Thoracic aorta (tissue), 2 donors: ENCODE results near the gene PAPOLG. TPM values are rescaled to one million over a fixed set of nuclear protein-coding genes. Genes with fewer than 3 reads are reported as not detected.

Experiments
- ATAC-seq: fragments of 150-250 bp; one replicate; pipeline ENCODE4 v1.8.0; 2017; ENCODE audit warnings: low read depth; ENCODE audit not compliant: insufficient number of reproducible peaks, low FRiP score
- DNase-seq: peaks from one replicate; pipeline ENCODE4 v3.0.0-alpha.2; 2020; ENCODE audit warnings: low spot score
- H3K27ac ChIP-seq, 2 donors: fragments of 200-600 bp; sonication (generic); 1 replicate in 1 of 2; 2 replicates in 1 of 2; pipeline ENCODE4 v1.5.1; 2016; ENCODE audit warnings: mild to moderate bottlenecking in 2 of 2, moderate library complexity in 2 of 2
- H3K27me3 ChIP-seq: fragments of 200-600 bp; sonication (generic); replicated peaks from 2 replicates; pipeline ENCODE4 v1.6.0; 2016; ENCODE audit warnings: mild to moderate bottlenecking; ENCODE audit not compliant: insufficient read depth
- H3K36me3 ChIP-seq: fragments of 200-600 bp; sonication (generic); one replicate; pipeline ENCODE4 v1.5.1; 2016
- H3K4me1 ChIP-seq, 2 donors: fragments of 200-600 bp; sonication (generic); 1 replicate in 1 of 2; 2 replicates in 1 of 2; pipeline versions ENCODE4 v1.5.1 to v1.6.0; 2016; ENCODE audit warnings: low read depth in 2 of 2, mild to moderate bottlenecking in 1 of 2; ENCODE audit not compliant: control insufficient read depth in 1 of 2
- H3K4me3 ChIP-seq: fragments of 200-600 bp; sonication (generic); 2 replicates; pipeline ENCODE4 v1.5.1; 2016; ENCODE audit warnings: mild to moderate bottlenecking
- H3K9me3 ChIP-seq: fragments of 200-600 bp; sonication (generic); 2 replicates; pipeline ENCODE4 v1.5.1; 2016
- total RNA-seq, 2 donors: library from RNA; depleted of rRNA; stranded (reverse); fragments of >200 nt; gene quantifications; one replicate each; pipeline versions ENCODE4 v1.1.0 to v1.2.3, GENCODE V29; 2016
- TF ChIP-seq, protein P1 (sequence below): fragments of 200-600 bp; sonication (generic); IDR thresholded peaks from one replicate; pipeline ENCODE4 v1.5.1; 2019; ENCODE audit warnings: antibody characterized with exemption

Gene PAPOLG
- 10 to 100 TPM; 14.5 to 21.9 TPM for total RNA-seq

DNA sequence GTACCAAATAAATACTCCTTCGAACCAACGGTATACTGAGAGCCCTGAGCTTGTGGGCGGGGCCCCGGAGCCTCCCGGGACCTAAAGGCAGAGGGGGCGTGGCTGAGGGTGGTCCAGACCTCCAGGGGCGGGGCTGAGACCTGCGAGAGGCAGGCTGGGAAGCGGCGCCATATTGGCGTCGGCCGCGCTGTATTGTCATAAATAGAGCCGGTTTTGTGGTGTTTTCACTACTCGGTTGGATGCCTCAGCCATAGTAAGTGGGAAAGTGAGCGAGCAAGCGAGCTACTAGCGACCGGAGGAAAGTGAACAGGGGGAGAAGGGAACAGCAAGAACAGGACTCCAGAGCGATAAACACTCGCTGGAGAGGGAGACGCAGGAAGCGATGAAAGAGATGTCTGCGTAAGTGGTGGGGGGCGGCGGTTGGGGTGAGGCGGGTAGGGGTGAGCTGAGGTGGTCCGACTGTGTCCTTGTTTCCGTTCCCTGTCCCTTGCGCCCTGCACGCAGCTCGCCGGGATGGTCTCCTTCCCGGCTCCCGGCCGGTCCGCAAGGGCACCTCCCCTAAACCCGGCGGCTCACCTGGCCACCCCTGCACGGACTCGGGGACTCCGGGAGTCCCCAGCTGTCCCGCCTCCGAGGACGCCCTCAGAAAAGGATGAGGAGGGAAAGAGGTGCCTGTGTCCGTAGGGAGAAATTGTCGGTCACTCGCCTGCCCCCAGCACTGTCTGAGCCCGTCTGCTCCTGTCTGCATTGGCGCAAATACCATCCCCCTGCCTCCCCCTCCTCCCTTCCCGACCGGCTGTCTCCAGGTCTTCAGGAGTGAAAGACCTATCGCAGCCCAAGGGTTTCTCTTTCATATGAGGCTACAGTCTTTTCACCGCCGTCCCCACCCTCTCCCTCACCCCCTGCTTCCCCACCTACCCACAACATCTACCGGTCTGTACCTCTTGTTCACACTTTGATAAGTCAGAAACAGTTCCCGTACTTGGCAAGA, at the start of gene PAPOLG:
TSS of gene PAPOLG (plus strand) at position 172 of the 991 bp plus-strand sequence. CDS start at position 383, 211 bp downstream.
- Histone ChIP-seq H3K4me1 (peaks cover 8 to 35% of the 10 kb centered on the region in 2 donors), H3K27me3 (no peaks in the 10 kb centered on the region), H3K9me3 (no peaks in the 10 kb centered on the region), H3K27ac (peak within 1 kb of the TSS; percentile 81 to 82), H3K36me3 (peaks cover 8% of the 10 kb centered on the region), H3K4me3 (peak within 1 kb of the TSS; percentile 84)
- peak; percentile 98 for ATAC-seq
- TF ChIP-seq, protein P1, sequence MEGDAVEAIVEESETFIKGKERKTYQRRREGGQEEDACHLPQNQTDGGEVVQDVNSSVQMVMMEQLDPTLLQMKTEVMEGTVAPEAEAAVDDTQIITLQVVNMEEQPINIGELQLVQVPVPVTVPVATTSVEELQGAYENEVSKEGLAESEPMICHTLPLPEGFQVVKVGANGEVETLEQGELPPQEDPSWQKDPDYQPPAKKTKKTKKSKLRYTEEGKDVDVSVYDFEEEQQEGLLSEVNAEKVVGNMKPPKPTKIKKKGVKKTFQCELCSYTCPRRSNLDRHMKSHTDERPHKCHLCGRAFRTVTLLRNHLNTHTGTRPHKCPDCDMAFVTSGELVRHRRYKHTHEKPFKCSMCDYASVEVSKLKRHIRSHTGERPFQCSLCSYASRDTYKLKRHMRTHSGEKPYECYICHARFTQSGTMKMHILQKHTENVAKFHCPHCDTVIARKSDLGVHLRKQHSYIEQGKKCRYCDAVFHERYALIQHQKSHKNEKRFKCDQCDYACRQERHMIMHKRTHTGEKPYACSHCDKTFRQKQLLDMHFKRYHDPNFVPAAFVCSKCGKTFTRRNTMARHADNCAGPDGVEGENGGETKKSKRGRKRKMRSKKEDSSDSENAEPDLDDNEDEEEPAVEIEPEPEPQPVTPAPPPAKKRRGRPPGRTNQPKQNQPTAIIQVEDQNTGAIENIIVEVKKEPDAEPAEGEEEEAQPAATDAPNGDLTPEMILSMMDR = no peak
- peak; percentile 96 for DNase-seq

DNA sequence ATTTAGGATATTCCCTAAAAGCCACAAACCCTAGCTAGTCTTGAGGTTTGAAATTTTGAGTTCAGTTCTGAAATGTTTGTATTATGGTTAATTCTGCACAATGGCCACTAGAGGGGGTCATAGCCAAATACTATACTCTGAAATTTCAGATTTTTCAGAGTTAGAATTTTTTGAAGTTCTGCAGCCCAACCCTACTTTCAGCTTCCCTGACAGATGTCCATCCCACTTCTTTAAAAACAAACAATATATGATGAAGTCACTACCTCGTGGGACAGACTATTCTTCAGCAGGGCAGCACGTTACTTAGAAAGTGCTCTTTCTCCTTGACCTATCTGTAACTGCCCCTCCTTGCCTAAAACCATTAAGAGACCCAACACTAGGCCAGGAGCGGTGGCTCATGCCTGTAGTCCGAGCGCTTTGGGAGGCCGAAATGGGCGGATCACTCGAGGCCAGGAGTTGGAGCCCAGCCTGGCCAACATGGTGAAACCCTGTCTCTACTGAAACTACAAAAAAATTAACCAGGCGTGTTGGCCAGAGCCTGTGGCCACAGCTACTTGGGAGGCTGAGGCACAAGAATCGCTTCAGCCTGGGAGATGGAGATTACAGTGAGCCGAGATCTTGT, 48.2 kb upstream of the PAPOLG start:
- H3K9me3 ChIP-seq = no peaks in the 10 kb centered on the region
- H3K4me1 ChIP-seq = no peaks in the 10 kb centered on the region
- H3K36me3 ChIP-seq = no peaks in the 10 kb centered on the region
- TF ChIP-seq, protein P1 = peak; percentile 80
- H3K4me3 ChIP-seq = no peak overlapping the region
- no peak for DNase-seq
- H3K27ac ChIP-seq = no peak overlapping the region
- ATAC-seq = peak; percentile 70
- H3K27me3 ChIP-seq = no peaks in the 10 kb centered on the region

DNA sequence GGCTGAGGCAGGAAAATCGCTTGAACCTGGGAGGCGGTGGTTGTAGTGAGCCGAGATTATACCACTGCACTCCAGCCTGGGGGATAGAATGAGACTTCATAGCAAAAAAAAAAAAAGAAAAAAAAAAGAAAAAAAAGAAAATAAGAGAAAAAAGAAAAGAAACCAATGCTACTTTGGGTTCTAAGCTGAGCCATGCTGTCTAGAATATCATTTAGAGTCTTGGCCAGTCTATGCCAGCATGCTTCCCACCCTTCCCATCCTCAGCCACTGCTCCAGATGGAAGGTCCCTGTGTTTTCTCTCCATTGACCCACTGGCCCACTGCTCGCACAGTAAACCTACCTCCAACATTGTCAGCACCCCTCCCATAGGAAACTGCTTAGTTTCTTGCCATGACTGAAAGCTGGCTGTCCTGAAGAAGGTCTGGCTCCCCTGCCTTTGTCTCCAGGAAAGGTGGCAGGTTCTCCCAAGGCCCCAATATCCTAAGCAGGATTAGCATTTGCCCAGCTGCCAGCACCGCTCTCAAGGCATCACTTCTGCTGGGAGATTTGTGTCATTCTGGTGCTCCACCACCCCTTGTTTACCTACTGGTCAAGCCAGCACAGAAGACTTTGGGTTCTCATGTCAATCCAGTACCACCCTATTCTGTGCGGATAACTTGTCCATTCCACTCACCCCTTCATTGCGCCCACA, 47.3 kb upstream of the PAPOLG start:
- Histone ChIP-seq H3K36me3 (no peaks in the 10 kb centered on the region), H3K4me3 (no peak overlapping the region), H3K27me3 (no peaks in the 10 kb centered on the region), H3K4me1 (no peaks in the 10 kb centered on the region), H3K27ac (no peak overlapping the region), H3K9me3 (no peaks in the 10 kb centered on the region)
- TF ChIP-seq, protein P1 = no peak
- no peak for DNase-seq
- no peak for ATAC-seq

DNA sequence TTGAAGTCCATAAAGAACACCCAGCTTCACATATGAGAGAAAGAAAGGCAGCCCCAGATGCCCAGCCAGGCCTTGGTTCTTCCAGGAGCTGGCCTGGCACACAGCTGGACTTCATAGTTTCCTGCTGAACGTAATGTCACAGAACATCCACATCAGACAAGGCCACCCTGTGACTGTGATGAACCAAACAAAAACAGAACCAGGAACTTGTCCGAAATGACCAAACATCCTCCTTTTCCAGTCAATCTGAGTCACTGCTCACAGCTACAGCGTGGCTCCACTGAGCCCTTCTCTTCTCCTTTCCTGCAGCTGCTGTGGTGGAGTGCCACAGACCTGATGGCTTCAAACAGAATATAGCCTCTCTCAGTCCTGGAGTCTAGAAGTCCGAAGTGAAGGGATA, 45.4 kb upstream of the PAPOLG start:
- H3K27ac ChIP-seq = peak overlapping the region in 1 of 2 donors; percentile 26
- no peak for DNase-seq
- TF ChIP-seq, protein P1 = no peak
- no peaks in the 10 kb centered on the region for H3K9me3 ChIP-seq
- H3K4me3 ChIP-seq = no peak overlapping the region
- peak; percentile 59 for ATAC-seq
- no peaks in the 10 kb centered on the region for H3K36me3 ChIP-seq
- no peaks in the 10 kb centered on the region for H3K4me1 ChIP-seq
- no peaks in the 10 kb centered on the region for H3K27me3 ChIP-seq

DNA sequence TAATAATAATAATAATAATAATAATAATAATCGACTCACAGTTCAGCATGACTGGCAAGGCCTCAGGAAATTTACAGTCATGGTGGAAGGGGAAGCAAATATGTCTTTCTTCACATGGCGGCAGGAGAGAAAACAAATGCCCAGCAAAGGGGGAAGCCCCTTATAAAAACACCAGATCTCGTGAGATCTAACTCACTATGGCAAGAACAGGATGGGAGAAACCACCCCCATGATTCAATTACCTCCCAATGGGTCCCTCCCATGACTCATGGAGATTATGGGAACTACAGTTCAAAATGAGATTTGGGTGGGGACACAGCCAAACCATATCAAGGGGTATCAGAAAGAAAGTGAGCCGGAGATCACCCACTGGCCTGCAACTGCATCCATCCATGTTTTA, 40.5 kb upstream of the PAPOLG start:
- DNase-seq (no peak), ATAC-seq (no peak)
- Histone ChIP-seq H3K27ac (no peak overlapping the region), H3K4me3 (no peak overlapping the region), H3K27me3 (no peaks in the 10 kb centered on the region), H3K4me1 (no peaks in the 10 kb centered on the region), H3K9me3 (no peaks in the 10 kb centered on the region), H3K36me3 (no peaks in the 10 kb centered on the region)
- TF ChIP-seq, protein P1 = no peak
